H9 (cell line): Measurements from ENCODE around the gene OPTN. TPM values are rescaled to one million over a fixed set of nuclear protein-coding genes. Genes with fewer than 3 reads are reported as not detected.

Experiments used
- DNase-seq: peaks from one replicate; pipeline ENCODE4 v3.0.0-alpha.2; 2017
- H2AFZ ChIP-seq: one replicate; pipeline ENCODE4 v1.6.1; 2013; ENCODE audit warnings: mild to moderate bottlenecking, low read length, control low read depth, moderate library complexity
- H2AK5ac ChIP-seq: 2 replicates; pipeline ENCODE4 v1.6.1; 2013; ENCODE audit warnings: low read length, control low read depth, mixed read lengths; ENCODE audit not compliant: insufficient read length
- H2BK120ac ChIP-seq: one replicate; pipeline ENCODE4 v1.6.1; 2013; ENCODE audit warnings: low read depth, mild to moderate bottlenecking, low read length, control low read depth, inconsistent platforms; ENCODE audit not compliant: poor library complexity, severe bottlenecking
- H2BK12ac ChIP-seq: 2 replicates; pipeline ENCODE4 v1.6.1; 2013; ENCODE audit warnings: low read length, control low read depth, mixed read lengths, low read depth; ENCODE audit not compliant: insufficient read length
- H2BK15ac ChIP-seq: 2 replicates; pipeline ENCODE4 v1.6.1; 2013; ENCODE audit warnings: low read depth, low read length, control low read depth
- H2BK20ac ChIP-seq: one replicate; pipeline ENCODE4 v1.6.1; 2013; ENCODE audit warnings: low read depth, mild to moderate bottlenecking, low read length, control low read depth, inconsistent platforms; ENCODE audit not compliant: poor library complexity, severe bottlenecking
- H2BK5ac ChIP-seq: 2 replicates; pipeline ENCODE4 v1.6.1; 2013; ENCODE audit warnings: low read length, control low read depth, mixed read lengths; ENCODE audit not compliant: insufficient read length
- H3K14ac ChIP-seq: 2 replicates; pipeline ENCODE4 v1.6.1; 2013; ENCODE audit warnings: low read length, control low read depth; ENCODE audit not compliant: insufficient read depth
- H3K18ac ChIP-seq: 2 replicates; pipeline ENCODE4 v1.6.1; 2013; ENCODE audit warnings: low read depth, mild to moderate bottlenecking, mixed read lengths, low read length, control low read depth; ENCODE audit not compliant: insufficient read length
- H3K23ac ChIP-seq: 2 replicates; pipeline ENCODE4 v1.6.1; 2013; ENCODE audit warnings: low read length, control low read depth, mixed read lengths, low read depth; ENCODE audit not compliant: insufficient read length
- H3K23me2 ChIP-seq: 2 replicates; pipeline ENCODE4 v1.6.1; 2013; ENCODE audit warnings: low read depth, mild to moderate bottlenecking, mixed read lengths, low read length, control low read depth; ENCODE audit not compliant: insufficient read length, poor library complexity, severe bottlenecking
- H3K27ac ChIP-seq: 2 replicates; pipeline ENCODE4 v1.5.1; 2013; ENCODE audit warnings: low read length, control low read depth, mixed read lengths, low read depth; ENCODE audit not compliant: insufficient read length
- H3K27me3 ChIP-seq: 2 replicates; pipeline ENCODE4 v1.6.1; 2013; ENCODE audit warnings: low read length, control low read depth, inconsistent platforms; ENCODE audit not compliant: insufficient read depth
- H3K4ac ChIP-seq: 2 replicates; pipeline ENCODE4 v1.6.1; 2013; ENCODE audit warnings: low read depth, mild to moderate bottlenecking, control low read depth, inconsistent platforms, low read length, moderate library complexity
- H3K4me1 ChIP-seq: 2 replicates; pipeline ENCODE4 v1.6.1; 2013; ENCODE audit warnings: low read length, control low read depth, inconsistent platforms; ENCODE audit not compliant: insufficient read depth
- H3K4me2 ChIP-seq: 2 replicates; pipeline ENCODE4 v1.6.1; 2013; ENCODE audit warnings: low read length, control low read depth, mixed read lengths; ENCODE audit not compliant: insufficient read length, insufficient read depth
- H3K56ac ChIP-seq: 2 replicates; pipeline ENCODE4 v1.6.1; 2013; ENCODE audit warnings: low read depth, mild to moderate bottlenecking, mixed read lengths, low read length, control low read depth; ENCODE audit not compliant: insufficient read length
- H3K79me1 ChIP-seq: 2 replicates; pipeline ENCODE4 v1.6.1; 2013; ENCODE audit warnings: low read depth, mild to moderate bottlenecking, moderate library complexity, low read length, control low read depth, inconsistent platforms; ENCODE audit not compliant: insufficient read depth, poor library complexity, severe bottlenecking
- H3K79me2 ChIP-seq: 2 replicates; pipeline ENCODE4 v1.6.1; 2013; ENCODE audit warnings: low read length, control low read depth, inconsistent platforms; ENCODE audit not compliant: insufficient read depth
- H3K9ac ChIP-seq: 2 replicates; pipeline ENCODE4 v1.6.1; 2013; ENCODE audit warnings: low read length, control low read depth, mixed read lengths; ENCODE audit not compliant: insufficient read length; ENCODE audit errors: extremely low read depth
- H3K9me3 ChIP-seq: one replicate; pipeline ENCODE4 v1.6.1; 2013; ENCODE audit warnings: low read depth, low read length, inconsistent platforms; ENCODE audit not compliant: control insufficient read depth
- H3T11ph ChIP-seq: one replicate; pipeline ENCODE4 v1.6.1; 2013; ENCODE audit warnings: mild to moderate bottlenecking, low read length, control low read depth, inconsistent platforms
- H4K20me1 ChIP-seq: one replicate; pipeline ENCODE4 v1.6.1; 2013; ENCODE audit not compliant: control insufficient read depth, insufficient read length, insufficient read depth
- H4K5ac ChIP-seq: 2 replicates; pipeline ENCODE4 v1.6.1; 2013; ENCODE audit warnings: low read depth, mild to moderate bottlenecking, mixed read lengths, low read length, control low read depth; ENCODE audit not compliant: insufficient read length
- H4K8ac ChIP-seq: replicated peaks from 2 replicates; pipeline ENCODE4 v1.6.1; 2013; ENCODE audit warnings: low read length, control low read depth, mixed read lengths, low read depth; ENCODE audit not compliant: insufficient read length
- H4K91ac ChIP-seq: 2 replicates; pipeline ENCODE4 v1.6.1; 2013; ENCODE audit warnings: low read depth, mild to moderate bottlenecking, moderate library complexity, mixed read lengths, low read length, control low read depth; ENCODE audit not compliant: insufficient read length
- H3K27ac Mint-ChIP-seq, 3 experiments: 2 replicates in 2 of 3; 3 replicates in 1 of 3; pipeline ENCODE4 v1.8.0; 2020 to 2021; ENCODE audit warnings: mixed read lengths in 3 of 3, mild to moderate bottlenecking in 1 of 3, moderate library complexity in 1 of 3
- H3K27me3 Mint-ChIP-seq: 2 replicates; pipeline ENCODE4 v1.8.0; 2021; ENCODE audit warnings: low read depth, mild to moderate bottlenecking, moderate library complexity, mixed read lengths
- H3K36me3 Mint-ChIP-seq, 3 experiments: 2 replicates in 2 of 3; 3 replicates in 1 of 3; pipeline ENCODE4 v1.8.0; 2020 to 2021; ENCODE audit warnings: low read depth in 3 of 3, mixed read lengths in 3 of 3; ENCODE audit not compliant: insufficient read depth in 1 of 3
- H3K4me1 Mint-ChIP-seq, 2 experiments: 2 replicates each; pipeline ENCODE4 v1.8.0; 2020; ENCODE audit warnings: mixed read lengths in 2 of 2
- H3K4me3 Mint-ChIP-seq, 2 experiments: 2 replicates in 1 of 2; 3 replicates in 1 of 2; pipeline ENCODE4 v1.8.0; 2020 to 2021; ENCODE audit warnings: mild to moderate bottlenecking in 2 of 2, mixed read lengths in 2 of 2, moderate library complexity in 1 of 2
- H3K9me3 Mint-ChIP-seq, 2 experiments: 2 replicates in 1 of 2; 3 replicates in 1 of 2; pipeline ENCODE4 v1.8.0; 2020; ENCODE audit warnings: mild to moderate bottlenecking in 2 of 2, mixed read lengths in 2 of 2, moderate library complexity in 1 of 2
- CTCF ChIP-seq: fragments of 200-600 bp; sonication (generic); conservative IDR thresholded peaks from 3 replicates; pipeline ENCODE4 v1.8.0; 2021; ENCODE audit warnings: antibody characterized with exemption, mild to moderate bottlenecking
- WGBS: extraction: QIAGEN DNeasy Blood & Tissue Kit; methylation state at CpG from one replicate; pipeline ENCODE4 v1.1.7; 2013; ENCODE audit warnings: missing lambda C conversion rate, low lambda C conversion rate, mixed read lengths; ENCODE audit not compliant: insufficient read length; ENCODE audit errors: extremely low coverage; 5-methylcytosine and 5-hydroxymethylcytosine counted together
- total RNA-seq: library from RNA; stranded (reverse); gene quantifications from 2 replicates; pipeline ENCODE4 v1.2.1, GENCODE V29; 2021

OPTN gene
- total RNA-seq, 1 experiment from 2014 or later: 16.1 TPM

GRCh38 chr10:13068484-13068883 lies 31.5 kb upstream of the OPTN start:
- Histone ChIP-seq H3K79me2 (no peaks in the 10 kb centered on the region), H3K23ac (no peak overlapping the region), H4K8ac (no peak overlapping the region), H3K4me2 (no peak overlapping the region), H3K79me1 (no peaks in the 10 kb centered on the region), H3K27ac (no peak overlapping the region), H3T11ph (no peak overlapping the region), H3K23me2 (no peaks in the 10 kb centered on the region), H2BK120ac (no peak overlapping the region), H3K4ac (no peak overlapping the region), H2BK20ac (no peak overlapping the region), H2BK5ac (no peak overlapping the region), H4K91ac (no peak overlapping the region), H2AK5ac (no peak overlapping the region), H2BK12ac (no peak overlapping the region), H4K5ac (no peak overlapping the region), H3K9ac (no peak overlapping the region), H3K56ac (no peak overlapping the region), H2BK15ac (no peak overlapping the region), H4K20me1 (no peaks in the 10 kb centered on the region), H2AFZ (no peak overlapping the region), H3K14ac (no peak overlapping the region), H3K18ac (no peak overlapping the region), H3K4me1 (no peaks in the 10 kb centered on the region; the same call in 1 of the 2 replicates), H3K27me3 (no peaks in the 10 kb centered on the region), H3K9me3 (no peaks in the 10 kb centered on the region)
- peaks cover 7% of the 10 kb centered on the region for H3K27me3 Mint-ChIP-seq
- H3K36me3 Mint-ChIP-seq: peaks cover 3 to 25% (median 6%) of the 10 kb centered on the region in 3 experiments; a peak in 5 of 7 replicates
- H3K4me1 Mint-ChIP-seq: peaks cover 15 to 19% of the 10 kb centered on the region in 2 experiments
- WGBS: no CpG with 5 or more reads among the region's 2 CpGs
- H3K4me3 Mint-ChIP-seq: no peak overlapping the region
- no peak for DNase-seq
- TF ChIP-seq CTCF: no peak
- peaks cover 12 to 29% of the 10 kb centered on the region in 2 experiments for H3K9me3 Mint-ChIP-seq
- no peak overlapping the region for H3K27ac Mint-ChIP-seq
